Globus pallidus (tissue), 1 donor: ENCODE data around the gene WDR19.
"Not testable (repeated sequence)": the region's sequence is repeated elsewhere in the genome, so short reads cannot be mapped to it uniquely, and the experiment has no call there.

Experiments
- DNase-seq: peaks from one replicate; pipeline ENCODE4 v3.0.0-alpha.2; 2015; ENCODE audit warnings: low spot score

WDR19 gene

DNA sequence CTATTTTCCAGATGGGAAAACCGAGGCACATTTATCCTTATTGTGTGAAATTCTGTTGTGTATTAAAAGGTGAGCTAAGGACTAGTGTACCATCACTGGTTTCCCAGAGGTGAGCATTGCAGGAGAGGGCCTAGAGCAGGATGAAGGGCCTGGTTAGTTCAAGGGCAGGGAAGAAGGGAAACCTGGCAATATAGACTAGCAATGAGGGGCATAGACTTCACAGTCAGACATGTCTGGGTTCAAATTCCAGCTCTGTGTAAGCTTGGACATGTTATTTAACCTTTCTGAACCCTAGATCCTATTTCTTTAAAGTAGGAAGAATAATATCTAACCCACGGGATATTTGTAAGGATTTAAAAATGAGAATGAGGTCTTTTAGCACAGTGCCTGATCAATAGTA is 50.8 kb downstream of the WDR19 start:
- no peak for DNase-seq

DNA sequence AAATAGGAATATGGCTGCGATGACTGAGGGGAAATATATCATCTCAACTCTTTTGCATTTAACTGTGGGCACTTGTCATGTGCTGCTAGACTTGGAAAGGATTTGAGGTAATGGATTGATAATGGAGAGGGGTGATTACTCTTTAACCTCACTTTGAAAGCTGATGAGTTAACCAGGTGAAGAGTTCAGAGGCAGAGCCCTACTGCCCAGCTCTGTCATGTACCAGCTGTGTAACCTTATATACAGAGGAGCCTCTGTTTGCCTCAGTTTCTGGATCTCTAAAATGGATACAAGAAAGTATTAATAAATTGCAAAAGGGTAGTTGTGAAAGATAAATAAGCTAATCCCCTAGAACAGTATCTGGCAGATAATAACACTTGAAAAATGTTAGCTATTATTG is 51.5 kb downstream of the WDR19 start:
- DNase-seq = no peak

DNA sequence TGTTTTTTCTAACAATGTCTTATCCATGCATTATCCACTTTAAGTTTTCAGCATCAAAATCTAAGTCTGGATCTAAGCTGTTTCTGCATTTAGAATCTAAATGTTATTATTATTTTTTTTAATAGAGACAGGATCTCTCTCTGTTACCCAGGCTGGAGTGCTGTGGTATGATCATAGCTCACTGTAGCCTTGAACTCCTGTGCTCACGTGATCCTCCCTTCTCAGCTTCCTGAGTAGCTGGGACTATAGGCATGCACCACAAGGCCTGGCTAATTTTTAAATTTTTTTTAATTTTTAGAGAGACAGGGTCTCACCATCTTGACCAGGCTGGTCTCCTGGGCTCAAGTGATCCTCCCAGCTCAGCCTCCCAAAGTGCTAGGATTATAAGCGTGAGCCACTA is 52.7 kb downstream of the WDR19 start:
- no peak for DNase-seq

- no peak for DNase-seq
These were observed 53.4 kb downstream of the WDR19 start for GRCh38 chr4:39235696-39236095.

DNA sequence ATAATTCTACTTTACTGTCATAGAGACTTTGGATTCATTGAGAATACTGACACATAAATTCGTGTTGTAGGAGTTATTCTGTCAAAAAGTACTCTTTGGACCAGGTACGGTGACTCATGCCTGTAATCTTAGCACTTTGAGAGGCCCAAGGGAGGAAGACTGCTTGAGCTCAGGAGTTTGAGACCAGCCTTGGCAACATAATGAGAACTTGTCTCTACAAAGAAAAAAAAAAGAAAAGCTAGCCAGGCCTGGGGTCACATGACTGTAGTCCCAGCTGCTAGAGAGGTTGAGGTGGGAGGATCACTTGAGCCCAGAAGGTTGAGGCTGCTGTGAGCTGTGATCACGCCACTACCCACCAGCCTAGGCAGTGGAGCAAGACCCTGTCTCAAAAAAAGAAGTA is 54.9 kb downstream of the WDR19 start:
- no peak for DNase-seq

DNA sequence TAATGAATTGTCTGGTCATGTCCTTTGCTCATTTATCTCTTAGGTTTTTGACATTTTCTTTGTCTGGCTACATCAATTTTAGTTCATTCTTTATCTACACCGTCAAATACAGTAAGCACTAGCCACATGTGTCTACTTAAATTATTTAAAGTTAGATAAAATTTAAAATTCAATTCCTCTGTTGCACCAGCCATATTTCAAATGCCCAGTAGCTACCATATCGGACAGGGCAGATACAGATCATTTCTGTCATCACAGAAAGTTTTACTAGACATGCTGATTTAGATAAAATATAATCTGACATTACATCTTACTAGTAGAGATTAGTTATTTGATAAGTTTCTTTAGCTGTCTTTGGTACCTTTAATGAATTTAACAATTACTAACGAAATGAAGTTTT is 61.1 kb downstream of the WDR19 start:
- no peak for DNase-seq

DNA sequence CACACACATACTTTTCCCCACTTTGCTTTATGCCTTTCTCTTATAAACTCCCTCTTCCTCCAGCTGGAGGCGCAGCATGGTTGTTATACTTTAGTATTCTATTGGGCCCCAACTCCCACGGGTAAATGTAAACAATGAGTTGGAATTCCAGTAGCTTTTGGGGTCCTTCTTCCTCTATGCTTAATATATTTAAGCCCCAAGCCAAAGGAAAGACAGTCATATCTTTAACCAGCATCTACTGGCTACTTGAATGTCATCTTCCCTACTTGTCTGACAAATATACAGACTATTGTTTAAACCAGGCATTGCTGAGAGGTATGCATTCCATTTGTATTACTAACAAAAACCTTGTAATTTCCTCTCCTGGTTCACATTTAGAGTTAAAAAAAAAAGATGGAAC is 72.9 kb downstream of the WDR19 start:
- DNase-seq = no peak

GRCh38 chr4:39255871-39256270 is 73.5 kb downstream of the WDR19 start:
- DNase-seq = no peak

DNA sequence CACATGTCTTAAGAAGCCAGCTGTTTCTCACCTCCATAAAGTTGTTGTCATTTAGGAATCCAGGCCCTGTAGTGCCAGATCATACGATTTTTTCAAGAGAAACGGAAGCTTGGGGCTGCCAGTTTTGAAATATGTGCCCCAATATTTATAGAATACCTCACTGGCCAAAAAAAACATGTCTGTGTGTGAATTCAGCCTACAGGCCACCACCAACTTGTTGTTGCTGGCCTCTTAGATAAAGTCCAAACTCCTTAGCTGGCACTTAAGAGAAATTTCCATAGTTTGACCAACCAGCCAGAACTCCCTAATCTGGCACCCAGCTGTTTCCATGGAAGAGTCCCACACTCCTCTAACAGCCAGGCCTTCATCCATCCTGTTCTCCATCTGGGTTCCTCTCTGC is 74.1 kb downstream of the WDR19 start:
- no peak for DNase-seq

- no peak for DNase-seq
These were observed 77.4 kb downstream of the WDR19 start for GRCh38 chr4:39259571-39260330.

GRCh38 chr4:39263895-39264294 is 81.6 kb downstream of the WDR19 start:
- DNase-seq = no peak

DNA sequence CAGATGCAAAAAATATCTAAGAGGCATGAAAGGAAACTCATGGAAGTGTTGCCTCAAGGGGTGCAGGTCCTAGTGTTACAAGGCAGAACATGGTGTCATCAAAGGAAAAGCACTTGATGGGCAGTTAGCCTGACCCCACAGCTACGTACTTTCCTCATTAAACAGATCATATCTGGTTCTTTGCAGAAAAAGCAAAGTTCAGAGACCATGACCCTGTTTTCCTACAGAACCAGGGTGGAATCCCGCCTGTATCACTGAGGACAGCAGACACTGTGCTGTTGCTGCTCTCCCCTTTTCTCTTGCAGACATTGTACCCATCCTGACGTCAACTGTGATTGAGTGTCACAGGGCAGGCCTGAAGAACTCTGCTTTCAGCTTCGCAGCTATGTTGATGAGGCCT is 92.2 kb downstream of the WDR19 start:
- DNase-seq = no peak

DNA sequence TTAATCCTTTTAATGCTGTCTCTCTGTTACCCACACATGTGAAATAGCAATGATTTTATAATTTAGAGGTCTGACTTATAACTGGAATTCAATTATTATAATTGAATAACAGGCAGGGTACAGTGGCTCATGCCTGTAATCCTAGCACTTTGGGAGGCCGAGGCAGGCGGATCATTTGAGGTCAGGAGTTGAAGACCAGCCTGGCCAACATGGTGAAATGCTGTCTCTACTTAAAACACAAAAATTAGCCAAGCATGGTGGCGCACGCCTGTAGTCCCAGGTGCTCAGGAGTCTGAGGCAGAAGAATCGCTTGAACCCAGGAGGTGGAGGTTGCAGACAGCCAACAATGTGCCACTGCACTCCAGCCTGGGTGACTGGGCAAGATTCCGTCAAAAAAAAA is 95.3 kb downstream of the WDR19 start:
- DNase-seq = not testable (repeated sequence)

DNA sequence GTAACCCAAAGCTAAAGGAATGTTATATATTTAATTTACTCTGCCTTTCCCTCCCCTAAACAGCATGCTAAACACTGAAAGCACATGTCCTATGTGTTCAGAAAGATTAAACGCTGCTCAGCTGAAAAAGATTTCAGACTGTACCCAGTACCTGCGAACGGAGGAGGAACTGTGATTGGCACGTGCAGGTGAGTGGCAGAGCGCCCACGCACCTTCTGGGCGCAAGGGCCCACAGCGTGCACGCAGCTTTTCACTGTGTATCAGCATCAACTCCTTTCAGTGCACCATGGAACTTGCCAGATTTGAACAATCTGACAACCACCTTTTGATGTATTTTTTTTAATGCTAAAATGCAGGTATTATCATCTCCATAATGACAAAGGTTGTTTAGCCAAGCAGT is 96.1 kb downstream of the WDR19 start:
- no peak for DNase-seq

DNA sequence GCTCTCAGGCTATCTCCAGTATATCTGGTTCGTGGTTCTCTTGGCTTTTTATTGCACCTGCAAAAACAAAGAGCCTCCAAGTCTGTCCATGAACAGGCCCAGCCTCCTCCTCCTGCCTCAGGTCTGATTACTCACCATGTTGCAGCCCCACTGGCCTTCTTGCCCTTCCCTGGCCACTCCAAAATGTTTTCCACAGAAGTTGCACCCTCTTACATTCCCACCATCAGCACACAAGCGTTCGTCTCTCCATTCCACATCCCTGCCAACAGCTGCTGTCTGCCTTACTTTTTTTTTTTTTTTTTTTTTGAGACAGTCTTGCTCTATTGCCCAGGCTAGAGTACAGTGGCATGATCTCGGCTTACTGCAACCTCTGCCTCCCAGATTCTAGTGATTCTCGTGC is 97.1 kb downstream of the WDR19 start:
- DNase-seq = no peak

GRCh38 chr4:39280770-39281169 is 98.4 kb downstream of the WDR19 start:
- DNase-seq = no peak

DNA sequence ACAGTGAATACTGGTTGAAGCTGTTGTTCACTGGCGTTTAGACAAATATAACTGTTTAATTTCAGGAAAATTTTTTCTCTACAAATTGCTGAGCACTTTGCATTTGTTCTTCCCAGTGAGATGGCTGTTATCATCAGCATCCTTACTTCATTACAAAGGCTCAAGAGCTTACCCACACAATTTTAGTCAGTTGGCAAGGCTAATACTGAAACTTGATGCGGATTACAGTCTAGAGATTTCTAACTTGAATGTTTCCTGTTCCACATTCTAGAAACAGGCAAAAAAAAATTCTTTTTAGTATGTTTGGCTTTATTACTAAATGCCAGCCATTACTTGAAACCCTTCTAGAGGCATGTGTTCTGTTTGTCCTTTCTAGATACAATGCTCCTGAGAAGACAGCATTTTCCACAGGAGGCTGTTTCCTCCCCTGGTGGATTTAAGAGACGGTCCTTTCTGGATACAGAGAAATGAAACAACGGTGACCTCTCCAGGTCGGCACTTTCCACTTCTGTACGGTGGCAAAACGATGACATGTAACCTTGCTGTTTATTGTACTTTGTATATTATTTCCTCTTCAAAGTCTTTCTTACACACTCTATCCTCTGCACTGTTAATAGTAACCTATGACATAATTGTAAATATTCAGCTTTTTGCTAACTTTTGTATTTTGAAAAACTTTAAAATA is 102.9 kb downstream of the WDR19 start:
- DNase-seq = no peak

GRCh38 chr4:39285853-39286252 is 103.5 kb downstream of the WDR19 start:
- no peak for DNase-seq

GRCh38 chr4:39286263-39286662 is 103.9 kb downstream of the WDR19 start:
- no peak for DNase-seq

- no peak for DNase-seq
These were observed 104.9 kb downstream of the WDR19 start for GRCh38 chr4:39287223-39287622.

GRCh38 chr4:39291686-39292085 is 109.4 kb downstream of the WDR19 start:
- DNase-seq = no peak

GRCh38 chr4:39292433-39292832 is 110.1 kb downstream of the WDR19 start:
- not testable (repeated sequence) for DNase-seq

GRCh38 chr4:39295784-39296183 is 113.5 kb downstream of the WDR19 start:
- DNase-seq = no peak

- no peak for DNase-seq
These were observed 120.6 kb downstream of the WDR19 start for GRCh38 chr4:39302901-39303300.
